ENCODE data around the gene XRN2.

DNA sequence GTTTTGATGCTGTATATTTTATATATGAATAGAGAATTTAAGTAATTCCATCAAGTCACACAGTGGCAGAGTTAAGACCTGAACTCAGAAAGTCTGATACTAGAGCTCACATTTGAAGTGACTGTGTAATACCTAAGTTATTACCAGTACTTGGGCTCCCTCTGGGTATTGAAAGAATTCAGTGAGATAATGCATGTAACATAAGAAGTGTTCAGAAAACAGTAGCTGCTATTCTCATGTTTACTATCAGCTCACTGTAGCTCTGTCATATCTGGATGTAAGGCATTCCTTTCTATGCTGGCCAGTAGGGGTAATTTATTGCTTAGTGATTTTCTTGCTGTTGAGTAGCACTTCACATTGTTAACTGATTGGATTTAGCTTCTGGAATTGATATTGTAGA lies 49.6 kb downstream of the XRN2 start:
- TF ChIP-seq EZH2 (IDR thresholded peaks at IDR 0.05; ENCODE audit: borderline replicate concordance), result no peak
- no peak for TF ChIP-seq CTCF (IDR thresholded peaks at IDR 0.05; ENCODE audit: poor library complexity)
- TF ChIP-seq EZH2phosphoT487 (IDR thresholded peaks at IDR 0.05; ENCODE audit: low read depth, severe bottlenecking, unreplicated experiment), result no peak

Measured in hepatocyte (in vitro differentiated cells).